IPS-NIHi7 (cell line): Measurements from ENCODE around the gene FGFR3.
"Not testable (repeated sequence)": the region's sequence is repeated elsewhere in the genome, so short reads cannot be mapped to it uniquely, and the experiment has no call there.

ENCODE experiments used
- DNase-seq: peaks from one replicate; pipeline ENCODE4 v3.0.0; 2012; ENCODE audit warnings: mixed read lengths; ENCODE audit errors: extremely low spot score

Gene FGFR3

DNA sequence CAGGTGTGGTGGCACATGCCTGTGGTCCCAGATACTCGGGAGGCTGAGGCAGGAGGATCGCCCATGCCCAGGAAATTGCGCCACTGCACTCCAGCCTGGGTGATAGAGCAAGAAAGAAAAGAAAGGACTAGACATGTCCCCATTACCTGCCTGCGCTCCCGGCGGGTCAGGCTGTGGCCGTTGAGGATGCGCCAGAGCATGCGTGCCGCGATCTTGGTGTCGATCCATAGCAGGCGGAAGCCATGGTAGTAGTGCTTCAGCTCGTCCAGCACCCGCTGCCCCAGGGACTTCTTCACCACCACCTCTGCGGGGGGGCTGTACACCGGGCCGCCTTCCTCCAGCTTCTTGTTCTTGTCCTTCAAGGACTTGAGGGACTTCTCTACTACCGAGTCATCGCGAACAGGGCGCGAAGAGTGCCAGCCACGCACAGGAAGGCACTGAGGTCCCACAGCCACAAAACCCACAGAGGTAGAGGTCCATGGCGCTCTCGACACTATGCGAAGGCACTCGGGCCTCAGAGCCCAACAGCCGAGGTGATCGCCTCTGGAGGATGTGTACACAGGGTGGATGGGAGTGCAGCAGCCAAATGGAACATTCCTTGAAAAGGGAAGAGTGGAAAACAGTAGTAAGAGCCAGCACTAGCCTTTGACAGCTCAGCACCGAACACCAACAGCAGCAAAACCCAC is 48.3 kb downstream of the FGFR3 start:
- DNase-seq = no peak

DNA sequence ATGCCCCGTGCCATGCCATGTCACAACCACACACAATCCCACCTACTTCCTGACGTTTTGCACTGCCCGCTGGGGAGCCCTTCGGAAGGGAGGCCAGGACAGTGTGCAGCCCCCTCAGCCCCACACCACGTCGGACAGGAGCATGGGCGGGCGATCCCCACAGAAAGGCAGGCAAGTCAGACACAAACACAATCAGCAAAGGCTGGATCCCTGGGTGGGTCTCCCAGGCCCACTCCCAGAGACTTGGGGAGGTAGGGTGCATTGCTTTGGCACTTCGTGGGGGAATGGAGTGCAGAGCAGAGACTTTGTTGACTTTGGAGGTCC is 48.8 kb downstream of the FGFR3 start:
- no peak for DNase-seq

DNA sequence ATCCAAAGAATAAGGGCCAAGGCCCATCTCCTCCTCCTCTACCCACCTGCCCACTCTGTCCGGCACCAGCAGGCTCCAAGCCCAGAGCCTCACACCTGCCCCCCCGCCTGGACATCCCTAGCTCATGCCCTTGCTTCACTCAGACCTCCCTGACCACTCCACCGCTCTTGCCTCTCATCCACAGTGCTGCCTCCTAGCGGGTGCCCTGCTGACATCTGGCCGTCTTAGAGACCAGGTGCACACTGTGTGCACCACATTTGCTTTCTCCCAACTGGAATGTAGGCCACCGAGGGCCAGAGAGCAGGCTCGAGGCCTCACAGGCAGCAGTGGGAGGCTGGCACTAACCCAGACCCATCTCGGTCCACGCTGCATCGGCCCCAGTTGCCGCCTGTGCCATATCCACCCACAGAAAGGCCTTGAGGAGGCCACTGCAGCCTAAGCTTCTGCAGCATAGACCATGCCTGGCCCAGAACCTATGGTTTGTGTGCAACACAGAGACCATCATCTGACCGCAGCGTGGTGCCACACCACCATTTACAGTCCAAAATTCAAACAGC is 49.3 kb downstream of the FGFR3 start:
- DNase-seq = no peak

DNA sequence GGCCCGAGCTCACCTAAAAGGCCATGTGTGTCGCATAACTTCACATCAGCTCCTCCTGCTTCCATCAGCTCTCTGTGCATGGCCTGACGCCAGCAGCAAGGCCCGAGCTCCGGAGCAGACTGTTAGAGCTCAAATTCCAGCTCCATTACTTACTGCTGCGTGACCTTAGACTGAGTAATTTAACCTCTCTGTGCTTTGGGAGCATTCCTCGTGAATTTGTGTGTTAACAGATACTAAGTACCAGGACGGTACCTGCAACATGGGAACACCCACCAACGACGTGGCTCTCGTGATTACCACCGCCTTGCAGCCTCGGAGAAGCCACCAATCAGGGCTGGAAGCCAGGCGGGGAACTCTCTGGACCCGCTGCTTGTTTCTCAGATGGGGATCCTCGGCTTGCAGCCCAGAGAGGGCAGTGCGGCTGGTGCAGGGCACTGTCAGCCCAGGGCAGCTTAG is 49.9 kb downstream of the FGFR3 start:
- no peak for DNase-seq

DNA sequence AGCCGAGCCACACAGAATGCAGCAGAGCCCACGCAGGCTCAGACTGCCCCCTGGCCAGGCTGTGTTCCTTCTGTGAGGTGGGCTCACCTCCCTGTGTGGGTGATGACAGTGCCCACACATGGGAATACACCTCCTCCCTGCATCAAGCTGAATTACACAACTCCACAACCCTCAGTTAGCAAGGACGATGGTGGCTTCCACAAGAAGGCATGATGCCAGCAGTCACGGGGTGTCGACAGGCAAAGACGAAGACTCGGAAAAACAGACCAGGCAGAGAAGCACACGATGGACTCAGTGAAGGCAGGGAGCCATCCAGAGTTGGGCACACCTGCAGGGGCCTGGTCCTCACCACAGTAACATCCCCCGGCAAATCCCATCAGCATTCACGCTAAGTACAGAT is 50.8 kb downstream of the FGFR3 start:
- no peak for DNase-seq

DNA sequence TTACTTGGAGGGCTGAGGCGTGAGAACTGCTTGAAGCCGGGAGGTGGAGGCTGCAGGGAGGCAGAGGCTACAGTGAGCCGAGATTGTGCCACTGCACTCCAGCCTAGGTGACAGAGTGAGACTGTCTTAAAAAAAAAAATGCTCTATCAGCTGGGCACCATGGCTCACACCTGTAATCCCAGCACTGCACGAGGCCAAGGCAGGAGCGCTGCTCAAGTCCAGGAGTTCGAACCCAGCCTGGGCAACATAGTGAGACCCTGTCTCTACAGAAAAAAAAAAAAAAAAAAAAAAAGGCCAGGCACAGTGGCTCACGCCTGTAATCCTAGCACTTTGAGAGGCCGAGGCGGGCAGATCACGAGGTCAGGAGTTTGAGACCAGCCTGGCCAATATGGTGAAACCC is 51.5 kb downstream of the FGFR3 start:
- DNase-seq = not testable (repeated sequence)

DNA sequence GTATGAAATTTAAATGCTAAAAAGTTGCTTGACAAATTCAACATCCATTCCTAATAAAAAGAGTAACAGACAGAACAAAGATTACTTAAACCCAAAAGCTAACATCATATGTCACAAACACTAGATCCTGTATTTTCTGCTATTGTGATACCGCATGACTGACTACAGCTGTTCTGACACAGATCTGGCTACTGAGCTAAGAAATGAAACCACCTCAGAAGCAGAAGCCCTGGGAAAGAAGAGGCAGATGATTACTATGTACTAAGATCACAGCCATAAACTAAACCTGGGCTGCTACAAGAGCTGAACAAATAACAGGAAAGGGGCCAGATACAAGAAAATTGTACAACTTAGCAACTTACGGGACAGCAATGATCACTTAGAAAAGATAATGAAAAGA is 53.5 kb downstream of the FGFR3 start:
- no peak for DNase-seq

DNA sequence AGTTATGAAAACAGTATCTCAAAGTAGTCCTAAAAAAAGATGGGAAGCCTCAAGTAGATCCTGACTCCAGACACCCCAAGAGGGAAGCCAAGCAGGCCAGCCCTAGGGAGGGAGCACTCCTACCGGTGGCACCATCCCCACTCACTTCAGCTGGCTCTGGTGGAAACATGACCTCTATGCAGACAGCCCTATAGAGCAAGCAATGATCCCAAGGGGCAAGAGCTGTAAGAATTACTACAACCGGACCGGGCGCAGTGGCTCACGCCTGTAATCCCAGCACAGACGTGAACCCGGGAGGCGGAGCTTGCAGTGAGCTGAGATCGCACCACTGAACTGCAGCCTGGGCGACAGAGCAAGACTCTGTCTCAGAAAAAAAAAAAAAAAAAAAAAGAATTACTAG is 57.2 kb downstream of the FGFR3 start:
- DNase-seq = no peak

DNA sequence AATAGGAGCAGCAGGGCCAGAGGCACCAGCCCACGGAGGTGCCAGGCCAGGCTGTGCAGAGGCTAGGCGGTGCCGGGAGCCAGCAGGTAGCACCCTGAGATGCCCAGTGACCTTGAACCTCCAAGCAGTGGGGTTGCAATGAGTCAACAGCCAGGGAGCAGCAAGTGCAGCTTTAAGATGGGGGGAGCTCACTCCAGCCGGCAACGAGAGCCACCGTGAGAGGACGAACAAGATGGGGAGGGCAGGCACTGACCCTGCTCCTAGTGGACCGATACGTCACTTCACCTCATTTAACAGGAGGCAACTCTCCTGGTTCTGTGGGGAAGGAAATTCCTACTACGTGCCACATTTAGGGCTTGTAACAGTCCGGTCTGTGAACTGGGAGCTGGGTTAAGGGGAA is 58.1 kb downstream of the FGFR3 start:
- DNase-seq = no peak

DNA sequence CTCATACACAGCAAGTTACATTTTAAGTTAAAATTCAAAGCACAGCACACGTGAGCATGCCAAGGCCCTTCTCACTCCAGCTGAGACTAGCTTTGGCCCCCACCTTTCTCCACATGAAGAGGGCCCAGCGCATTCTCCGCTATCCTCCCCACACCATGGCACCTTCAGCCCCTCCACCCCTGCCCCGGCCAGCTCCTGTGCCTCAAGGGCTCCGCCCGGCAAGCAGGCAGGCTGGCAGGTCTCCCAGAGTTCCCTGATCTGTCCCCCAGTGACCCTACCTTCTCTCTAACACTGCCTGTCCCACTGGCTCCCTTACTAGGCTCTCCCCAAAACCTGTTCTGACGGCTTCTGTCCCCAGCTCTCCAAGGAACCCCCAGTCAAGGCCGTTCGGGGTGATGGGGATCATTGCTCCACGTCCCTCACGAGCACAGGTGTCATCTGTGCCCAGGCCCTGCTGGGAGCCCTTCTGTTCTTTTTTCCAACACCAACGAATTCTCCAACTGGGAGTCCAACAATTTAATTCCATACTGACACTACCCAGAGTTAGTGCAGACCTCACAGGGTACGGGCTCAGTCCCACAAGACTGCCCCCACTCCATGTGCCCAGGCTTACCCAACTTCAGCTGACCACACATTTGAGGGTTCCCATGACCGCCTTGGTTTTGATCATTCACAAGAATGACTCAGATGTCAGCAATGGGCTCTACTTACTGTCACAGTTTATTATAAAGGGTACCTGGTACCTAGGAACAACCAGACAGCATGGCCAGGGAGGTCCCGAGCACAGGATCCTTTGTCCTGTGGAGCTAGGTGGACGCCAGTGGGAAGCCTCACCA is 58.7 kb downstream of the FGFR3 start:
- DNase-seq = no peak

DNA sequence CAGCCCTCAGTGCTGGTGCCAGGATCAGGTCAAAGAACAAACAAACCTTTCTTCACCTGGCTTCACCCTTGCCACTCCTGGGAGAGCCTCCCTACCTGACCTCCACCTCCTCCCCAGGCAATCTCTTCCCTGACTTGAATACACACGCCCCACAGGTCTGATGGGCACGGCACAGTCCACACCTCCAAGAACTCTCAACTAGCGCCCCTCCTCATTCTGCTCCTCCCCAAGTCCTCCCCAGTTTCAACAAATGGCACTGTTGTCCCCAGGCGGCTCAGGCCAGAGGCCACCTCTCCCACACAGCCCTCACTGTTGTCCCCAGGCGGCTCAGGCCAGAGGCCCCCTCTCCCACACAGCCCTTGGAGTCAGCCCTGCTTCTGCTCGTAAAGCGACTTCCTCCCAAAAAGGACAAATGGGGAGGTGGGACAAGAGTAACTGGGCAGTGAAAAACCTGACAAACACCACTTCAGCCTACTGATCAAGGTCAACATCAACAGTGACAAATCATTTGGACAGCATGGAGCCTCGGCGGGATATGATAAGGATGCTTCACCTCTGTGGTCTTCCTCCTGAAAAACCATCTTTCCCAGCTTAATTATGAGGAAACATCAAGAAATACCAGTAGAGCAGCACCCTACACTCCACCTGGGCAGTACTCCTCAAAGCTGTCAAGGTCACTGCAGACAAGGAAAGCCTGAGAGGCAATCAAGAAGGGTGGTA is 60.0 kb downstream of the FGFR3 start:
- no peak for DNase-seq

DNA sequence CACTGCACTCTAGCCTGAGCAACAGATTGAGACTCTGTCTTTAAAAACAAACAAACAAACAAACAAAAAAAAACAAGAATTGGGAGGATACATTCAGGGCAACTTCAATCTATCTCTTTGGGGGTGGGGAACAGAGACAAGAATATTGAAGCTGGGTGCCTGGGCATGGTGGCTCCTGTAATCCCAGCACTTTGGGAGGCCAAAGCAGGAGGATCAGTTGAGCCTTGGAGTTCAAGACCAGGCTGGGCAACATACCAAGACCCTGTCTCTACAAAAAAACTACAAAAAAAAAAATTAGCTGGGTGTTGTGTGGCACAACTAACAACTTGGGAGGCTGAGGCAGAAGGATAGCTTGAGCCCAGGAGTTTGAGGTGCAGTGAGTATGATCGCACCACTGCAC is 61.7 kb downstream of the FGFR3 start:
- DNase-seq = no peak

DNA sequence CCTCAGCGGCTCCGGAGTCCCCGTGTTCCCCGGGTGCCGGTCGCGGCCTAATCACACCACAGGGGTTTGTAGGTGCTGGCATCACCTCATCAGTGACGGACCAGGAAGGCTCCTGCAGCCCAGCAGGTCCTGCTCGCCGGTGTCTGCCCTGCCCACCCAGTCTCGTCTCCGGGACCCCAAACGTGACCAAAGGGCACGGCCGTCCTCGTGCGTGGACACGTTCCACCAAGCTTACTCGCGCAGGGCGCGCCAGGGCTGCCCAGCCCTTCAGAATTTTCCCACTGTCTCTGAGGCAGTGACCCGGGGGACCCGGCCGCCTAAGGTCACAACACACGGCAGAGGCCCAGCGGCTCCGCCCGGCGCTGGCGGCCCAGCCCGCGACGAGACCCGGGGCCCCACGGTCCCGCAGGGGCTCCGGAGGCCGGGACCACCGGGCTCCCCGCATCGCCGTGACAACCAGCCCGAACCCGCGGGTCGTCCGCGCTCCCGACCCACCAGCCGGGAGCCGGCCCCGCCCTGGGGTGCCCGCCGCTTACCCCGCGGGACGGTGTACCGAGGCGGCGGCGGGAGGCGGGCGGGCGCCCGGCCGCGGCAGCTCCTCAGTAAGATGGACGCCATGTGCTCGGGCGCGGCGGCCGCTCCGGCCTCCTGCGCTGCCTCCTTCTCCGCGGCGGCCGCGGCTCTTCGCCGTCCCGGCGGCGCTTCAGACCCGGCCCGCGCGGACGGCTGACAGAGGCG is 62.4 kb downstream of the FGFR3 start:
- no peak for DNase-seq

DNA sequence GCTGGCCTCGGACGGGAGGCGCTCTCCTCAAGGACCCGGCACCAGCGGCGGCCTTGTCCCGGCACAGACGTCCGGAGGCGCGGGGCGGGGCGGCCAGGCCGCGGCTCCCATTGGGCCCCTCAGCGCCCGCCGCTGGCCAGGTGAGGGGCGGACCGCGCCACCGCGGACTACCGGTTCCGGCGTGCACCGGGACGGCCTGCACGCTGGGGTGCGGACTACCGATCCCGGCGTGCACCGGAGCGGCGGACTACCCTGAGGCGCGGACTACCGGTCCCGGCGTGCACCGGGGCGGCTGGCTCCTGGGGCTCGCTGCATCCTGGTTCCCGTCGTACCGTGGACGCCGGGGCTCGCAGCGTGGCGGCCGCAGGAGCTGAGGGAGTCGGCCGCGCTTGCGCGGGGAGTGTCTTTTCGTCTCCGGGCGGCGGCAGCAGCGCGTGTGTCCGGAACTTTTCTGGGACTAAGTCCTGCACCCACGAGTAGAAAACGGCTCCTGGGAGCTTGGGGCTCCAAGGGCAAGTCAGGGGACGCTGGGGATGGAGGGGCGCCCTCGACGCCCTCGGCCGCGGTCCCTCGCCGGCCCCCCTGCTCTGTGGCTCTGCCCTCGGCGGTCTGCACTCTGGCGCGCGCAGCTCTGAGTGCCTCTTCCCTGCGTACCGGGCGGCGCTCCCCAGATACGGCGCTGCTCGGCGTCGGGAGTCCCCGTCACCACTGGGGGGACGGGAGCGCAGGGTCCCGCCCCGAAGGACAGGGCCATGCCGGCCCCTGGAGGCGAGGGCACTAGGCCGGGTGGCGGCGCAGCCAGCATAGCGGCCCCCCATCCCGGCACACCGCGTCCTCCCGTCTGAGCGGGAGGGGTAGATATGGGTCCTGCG is 63.2 kb downstream of the FGFR3 start, which contains the start of gene LETM1:
TSS of gene LETM1 (minus strand) at position 86 of the 872 bp plus-strand sequence. CDS start 206 bp downstream, outside the sequence.
- peak; percentile 97 for DNase-seq

DNA sequence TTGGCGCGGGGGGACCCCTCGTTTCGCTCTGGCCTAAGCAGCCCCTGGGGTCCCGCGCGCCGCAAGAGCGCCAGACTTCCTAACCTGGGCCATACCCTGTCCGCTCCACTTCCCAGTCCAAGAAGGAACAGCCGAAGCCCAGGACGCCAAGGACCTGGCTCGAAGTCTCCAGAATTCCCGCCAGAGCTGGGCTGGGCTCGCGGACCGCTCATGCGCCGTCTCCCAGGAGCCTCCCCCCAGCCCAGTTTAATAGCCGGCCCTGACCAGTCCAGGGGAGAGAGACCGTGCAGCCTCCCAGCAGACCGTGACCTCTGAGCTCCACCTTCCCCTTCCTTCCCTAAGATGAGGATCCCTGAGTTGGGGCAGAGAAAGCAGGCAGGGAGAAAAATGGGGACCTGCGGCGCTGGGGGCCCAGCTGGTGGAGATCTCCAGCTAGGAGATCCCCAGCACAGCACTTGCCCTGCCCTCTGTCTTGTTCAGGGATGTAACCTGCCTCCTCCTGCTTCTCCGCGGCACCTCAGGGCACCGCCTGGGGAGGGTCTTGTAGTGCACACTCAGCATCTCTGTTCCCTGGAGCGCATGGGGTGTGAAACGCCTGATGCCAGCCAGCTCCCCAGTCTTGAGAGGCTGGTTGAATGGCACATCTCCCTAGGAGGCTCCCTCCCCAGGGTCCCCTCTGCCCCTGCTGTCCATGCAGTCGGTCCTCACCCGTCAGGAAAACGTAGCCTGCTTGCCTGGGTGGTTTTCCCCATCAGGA is 64.0 kb downstream of the FGFR3 start:
- no peak for DNase-seq

DNA sequence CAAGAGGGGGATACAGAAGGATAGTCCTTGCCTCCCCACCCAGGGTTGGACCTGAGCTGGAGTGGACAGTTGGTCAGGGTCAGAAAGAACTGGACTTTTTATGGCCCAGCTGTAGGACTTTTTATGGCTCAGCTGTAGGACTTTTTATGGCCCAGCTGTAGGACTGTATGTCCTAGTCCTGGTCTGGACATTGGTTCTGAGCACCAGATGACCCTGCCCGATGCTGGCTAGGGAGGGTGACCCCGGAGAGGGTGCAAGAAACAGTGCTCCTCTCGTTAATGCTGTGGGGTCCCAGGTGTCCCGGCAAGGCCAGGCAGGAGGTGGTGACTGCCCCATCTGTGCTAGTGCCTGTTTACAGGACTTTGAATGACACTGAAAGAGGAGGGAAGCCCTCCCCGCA is 64.8 kb downstream of the FGFR3 start:
- DNase-seq = no peak
